Choroid plexus epithelial cell (primary cell): ENCODE data around the gene SMIM11.
A peak's percentile ranks its signal among the peaks of the same experiment; 100 is the strongest.

Experiments used
- DNase-seq: peaks from one replicate; pipeline ENCODE4 v3.0.0-alpha.2; 2010; ENCODE audit warnings: low read depth
- H3K4me3 ChIP-seq: 2 replicates; pipeline ENCODE4 v1.5.1; 2011; ENCODE audit warnings: low read depth, mild to moderate bottlenecking, control low read depth, low read length, moderate library complexity
- CTCF ChIP-seq: conservative IDR thresholded peaks from 2 replicates; pipeline ENCODE4 v1.5.1; 2011; ENCODE audit warnings: low read depth, mild to moderate bottlenecking, control low read depth, inconsistent platforms, low read length, moderate library complexity

SMIM11 gene

GRCh38 chr21:34336756-34337391 lies 38.4 kb upstream of the SMIM11 start:
- no peak for TF ChIP-seq CTCF
- no peak overlapping the region for H3K4me3 ChIP-seq
- peak; percentile 81 for DNase-seq

GRCh38 chr21:34337741-34338140 lies 37.6 kb upstream of the SMIM11 start:
- TF ChIP-seq CTCF: no peak
- DNase-seq: peak; percentile 33
- H3K4me3 ChIP-seq: no peak overlapping the region

GRCh38 chr21:34338226-34338625 lies 37.1 kb upstream of the SMIM11 start:
- TF ChIP-seq CTCF: no peak
- no peak for DNase-seq
- no peak overlapping the region for H3K4me3 ChIP-seq

GRCh38 chr21:34340061-34340460 lies 35.2 kb upstream of the SMIM11 start:
- DNase-seq: no peak
- H3K4me3 ChIP-seq: no peak overlapping the region
- no peak for TF ChIP-seq CTCF

- H3K4me3 ChIP-seq: no peak overlapping the region
- TF ChIP-seq CTCF: no peak
- DNase-seq: no peak
These were observed 32.8 kb upstream of the SMIM11 start for GRCh38 chr21:34342476-34342875.

- no peak for TF ChIP-seq CTCF
- DNase-seq: no peak
- no peak overlapping the region for H3K4me3 ChIP-seq
These were observed 32.0 kb upstream of the SMIM11 start for GRCh38 chr21:34343347-34343746.

GRCh38 chr21:34343838-34344381 lies 31.4 kb upstream of the SMIM11 start:
- no peak for TF ChIP-seq CTCF
- no peak overlapping the region for H3K4me3 ChIP-seq

More at GRCh38 chr21:34343838-34344381, 31.4 kb upstream of the SMIM11 start:
- DNase-seq: no peak
